ENCODE data around the gene SNTA1.

Gene SNTA1

GRCh38 chr20:33419140-33419974 lies 24.2 kb downstream of the SNTA1 start:
- no peak for TF ChIP-seq CTCF (IDR thresholded peaks at IDR 0.05; ENCODE audit: control insufficient read depth, extremely low read depth, insufficient read depth)
- no peak overlapping the region for H3K4me3 ChIP-seq (ENCODE audit: low read depth, low read length)
- no peak for DNase-seq (ENCODE audit: low read depth)

- TF ChIP-seq CTCF (IDR thresholded peaks at IDR 0.05; ENCODE audit: control insufficient read depth, extremely low read depth, insufficient read depth), result no peak
- no peak for DNase-seq (ENCODE audit: low read depth)
- no peak overlapping the region for H3K4me3 ChIP-seq (ENCODE audit: low read depth, low read length)
Observed at GRCh38 chr20:33418033-33418432, 25.5 kb downstream of the SNTA1 start.

DNA sequence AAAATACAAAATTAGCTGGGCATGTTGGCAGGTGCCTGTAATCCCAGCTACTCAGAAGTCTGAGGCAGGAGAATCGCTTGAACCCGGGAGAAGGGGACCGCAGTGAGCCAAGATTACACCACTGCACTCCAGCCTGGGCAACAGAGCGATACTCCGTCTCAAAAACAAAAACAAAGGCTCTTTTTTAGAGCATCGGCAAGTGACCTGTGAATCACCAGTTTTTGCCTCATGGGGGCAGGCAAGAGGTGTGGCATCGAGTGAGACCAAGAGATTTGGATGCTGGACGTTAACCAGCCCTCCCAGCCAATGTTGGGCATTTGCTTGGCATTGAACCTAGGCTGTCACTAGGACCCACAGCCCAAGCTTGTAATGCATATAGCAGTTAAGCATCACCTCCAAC lies 27.6 kb downstream of the SNTA1 start:
- peak; percentile 36 for DNase-seq (ENCODE audit: low read depth)
- peak; percentile 79 for TF ChIP-seq CTCF (IDR thresholded peaks at IDR 0.05; ENCODE audit: control insufficient read depth, extremely low read depth, insufficient read depth)
- no peak overlapping the region for H3K4me3 ChIP-seq (ENCODE audit: low read depth, low read length)

- no peak for DNase-seq (ENCODE audit: low read depth)
- no peak overlapping the region for H3K4me3 ChIP-seq (ENCODE audit: low read depth, low read length)
- TF ChIP-seq CTCF (IDR thresholded peaks at IDR 0.05; ENCODE audit: control insufficient read depth, extremely low read depth, insufficient read depth), result no peak
Observed at GRCh38 chr20:33412484-33412838, 31.1 kb downstream of the SNTA1 start.

DNA sequence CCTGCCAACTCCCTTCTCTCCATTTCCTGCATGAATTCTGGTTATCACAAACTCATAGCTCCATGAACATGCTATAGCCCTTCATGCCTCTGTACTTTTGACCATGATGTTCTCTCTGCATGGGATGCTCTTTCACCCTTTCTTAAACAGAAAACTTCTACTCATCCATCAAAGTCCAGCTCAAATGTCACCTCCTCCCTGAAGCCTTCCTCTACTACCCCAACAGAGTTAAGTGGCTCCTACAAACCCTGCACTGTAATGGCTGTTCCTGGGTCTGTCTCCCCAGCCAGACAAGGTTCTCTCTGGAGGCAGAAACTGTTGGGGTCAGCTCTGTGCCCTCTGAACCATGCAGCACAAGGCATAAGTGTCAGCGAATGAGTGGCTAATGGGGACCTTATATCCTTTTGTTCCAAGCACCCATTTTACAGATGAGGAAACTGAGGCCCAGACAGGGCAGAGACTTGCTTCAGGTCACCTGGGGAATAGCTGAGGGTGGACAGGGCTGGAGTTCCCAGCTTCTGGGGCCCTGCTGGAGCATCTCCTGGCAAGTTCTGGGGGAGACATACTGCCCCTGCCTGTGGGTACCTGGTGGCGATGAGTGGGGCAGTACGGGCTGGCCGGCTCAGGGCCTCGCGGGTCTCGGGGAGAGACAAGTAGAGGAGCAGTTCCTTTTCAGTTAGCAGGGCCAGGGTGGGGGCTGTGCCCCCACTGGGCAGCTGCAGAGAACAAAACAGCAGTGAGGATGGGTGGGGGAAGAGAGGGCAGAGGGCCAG lies 31.7 kb downstream of the SNTA1 start:
- no peak overlapping the region for H3K4me3 ChIP-seq (ENCODE audit: low read depth, low read length)
- DNase-seq (ENCODE audit: low read depth), result no peak
- no peak for TF ChIP-seq CTCF (IDR thresholded peaks at IDR 0.05; ENCODE audit: control insufficient read depth, extremely low read depth, insufficient read depth)

DNA sequence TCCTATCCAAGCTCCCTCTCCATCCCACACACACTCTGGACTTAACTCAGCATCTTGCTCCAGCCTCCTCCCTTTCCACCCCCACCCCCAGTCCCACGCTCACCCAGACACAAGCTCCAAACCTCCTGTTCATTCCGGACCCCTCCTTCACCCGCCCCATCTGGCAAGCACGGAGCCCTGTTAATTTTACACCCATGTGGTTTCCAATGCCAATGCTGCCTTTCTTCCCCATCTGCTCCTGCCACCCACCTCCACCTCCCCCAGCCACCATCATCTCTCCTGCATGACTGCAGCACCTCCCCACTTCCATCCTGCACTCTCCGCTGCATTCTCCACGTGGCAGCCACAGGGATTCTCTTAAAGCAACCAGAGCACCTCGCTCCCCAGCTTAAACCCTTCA lies 32.3 kb downstream of the SNTA1 start:
- no peak overlapping the region for H3K4me3 ChIP-seq (ENCODE audit: low read depth, low read length)
- DNase-seq (ENCODE audit: low read depth), result no peak

More for the DNA sequence above, 32.3 kb downstream of the SNTA1 start:
- TF ChIP-seq CTCF (IDR thresholded peaks at IDR 0.05; ENCODE audit: control insufficient read depth, extremely low read depth, insufficient read depth), result no peak
